IPS-18c (cell line): ENCODE measurements around the gene CD4.

Experiments
- H3K4me3 ChIP-seq: 2 replicates; pipeline ENCODE4 v1.7.0; 2013; ENCODE audit warnings: low read depth, mild to moderate bottlenecking, low read length, moderate library complexity; ENCODE audit not compliant: insufficient read depth
- H3K9me3 ChIP-seq: one replicate; pipeline ENCODE4 v1.6.1; 2013; ENCODE audit warnings: mild to moderate bottlenecking, low read length, moderate library complexity; ENCODE audit not compliant: control insufficient read depth, insufficient read depth

Gene CD4

DNA sequence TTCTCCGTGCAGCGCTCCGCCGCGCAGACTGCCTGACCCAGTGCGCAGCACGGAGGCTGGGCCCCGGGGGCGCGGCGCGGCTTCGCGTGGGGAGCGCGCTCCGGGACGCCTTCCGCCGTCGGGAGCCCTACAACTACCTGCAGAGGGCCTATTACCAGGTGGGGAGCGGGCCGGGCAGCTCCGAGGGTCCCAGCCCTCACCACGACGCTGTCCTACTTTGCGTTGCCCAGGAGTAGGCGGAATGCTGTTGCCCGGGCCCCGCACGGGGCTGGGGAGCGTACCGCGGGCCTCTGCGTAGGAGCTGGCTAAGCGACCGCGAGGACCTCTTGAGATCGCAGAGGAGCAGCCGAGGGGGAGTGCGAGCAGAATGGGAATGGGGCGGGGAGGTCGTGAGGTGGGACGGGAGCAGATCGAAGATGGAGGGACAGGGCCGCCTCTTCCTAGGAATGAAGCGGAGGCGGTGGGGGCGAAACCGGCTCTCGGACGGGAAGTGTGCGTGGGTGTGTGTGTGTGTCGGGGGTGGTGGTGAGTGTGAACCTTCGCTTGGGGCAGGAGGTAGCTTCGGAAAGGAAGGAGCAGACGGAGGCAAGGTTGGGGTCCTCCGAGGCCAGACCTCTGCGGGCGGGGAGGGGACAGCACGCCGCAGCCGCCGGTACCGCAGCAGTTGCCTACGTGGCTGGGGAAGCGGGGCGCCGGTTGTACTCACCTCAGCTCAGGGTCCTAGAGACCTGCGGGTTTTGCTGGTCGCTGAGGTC is 39.6 kb downstream of the CD4 start:
- H3K4me3 ChIP-seq = peak overlapping the region; percentile 99

DNA sequence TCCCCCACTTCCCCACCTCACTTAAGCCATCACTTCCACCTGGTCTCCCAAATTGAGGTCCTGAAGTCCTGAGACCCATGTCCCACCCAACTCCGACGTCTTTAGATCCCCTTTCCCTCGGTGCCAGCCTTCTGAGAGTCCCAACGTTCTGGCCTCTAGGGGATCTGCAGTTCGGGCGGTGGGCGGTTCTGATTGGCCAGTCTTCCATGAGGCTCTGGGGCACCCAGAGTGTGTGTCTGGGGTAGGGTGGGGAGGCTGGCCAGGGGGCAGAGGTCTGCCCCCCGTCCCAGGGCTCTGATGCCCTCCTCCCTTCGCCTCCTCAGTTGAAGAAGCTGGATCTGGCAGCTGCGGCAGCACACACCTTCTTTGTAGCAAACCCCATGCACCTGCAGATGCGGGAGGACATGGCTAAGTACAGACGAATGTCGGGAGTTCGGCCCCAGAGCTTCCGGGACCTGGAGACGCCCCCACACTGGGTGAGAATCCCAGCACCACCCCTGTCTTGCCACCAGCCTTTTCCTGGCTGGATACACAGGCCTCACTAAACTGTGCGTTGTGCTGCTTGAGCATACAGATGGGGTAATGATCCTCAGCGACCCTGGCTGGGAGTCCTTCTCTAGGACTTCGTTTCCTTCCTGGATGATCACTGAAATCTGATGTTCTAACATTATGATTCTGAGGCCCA is 40.4 kb downstream of the CD4 start:
- Histone ChIP-seq H3K4me3 (peak overlapping the region; percentile 99), H3K9me3 (no peaks in the 10 kb centered on the region)

More for the DNA sequence above, 39.6 kb downstream of the CD4 start:
- H3K9me3 ChIP-seq = no peaks in the 10 kb centered on the region

DNA sequence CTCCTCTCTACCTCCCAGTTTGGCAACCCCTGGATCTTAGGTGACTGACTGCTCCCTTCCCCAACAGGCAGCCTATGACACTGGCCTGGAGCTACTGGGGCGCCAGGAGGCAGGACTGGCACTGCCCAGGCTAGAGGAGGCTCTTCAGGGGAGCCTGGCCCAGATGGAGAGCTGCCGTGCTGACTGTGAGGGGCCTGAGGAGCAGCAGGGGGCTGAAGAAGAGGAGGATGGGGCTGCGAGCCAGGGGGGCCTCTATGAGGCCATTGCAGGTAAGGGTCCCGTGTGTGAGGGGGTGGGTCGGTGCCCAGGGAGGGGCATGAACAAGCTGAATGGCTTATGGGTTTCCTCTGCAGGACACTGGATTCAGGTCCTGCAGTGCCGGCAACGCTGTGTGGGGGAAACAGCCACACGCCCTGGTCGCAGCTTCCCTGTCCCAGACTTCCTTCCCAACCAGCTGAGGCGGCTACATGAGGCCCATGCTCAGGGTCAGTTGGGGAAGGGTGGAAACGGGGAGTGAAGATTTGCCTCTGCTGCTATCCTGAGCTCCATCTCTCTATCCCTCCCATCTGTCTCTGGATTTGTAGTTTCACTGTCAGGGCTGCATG is 41.1 kb downstream of the CD4 start:
- Histone ChIP-seq H3K9me3 (no peaks in the 10 kb centered on the region), H3K4me3 (peak overlapping the region; percentile 99; the same call in 1 of the 2 replicates)

DNA sequence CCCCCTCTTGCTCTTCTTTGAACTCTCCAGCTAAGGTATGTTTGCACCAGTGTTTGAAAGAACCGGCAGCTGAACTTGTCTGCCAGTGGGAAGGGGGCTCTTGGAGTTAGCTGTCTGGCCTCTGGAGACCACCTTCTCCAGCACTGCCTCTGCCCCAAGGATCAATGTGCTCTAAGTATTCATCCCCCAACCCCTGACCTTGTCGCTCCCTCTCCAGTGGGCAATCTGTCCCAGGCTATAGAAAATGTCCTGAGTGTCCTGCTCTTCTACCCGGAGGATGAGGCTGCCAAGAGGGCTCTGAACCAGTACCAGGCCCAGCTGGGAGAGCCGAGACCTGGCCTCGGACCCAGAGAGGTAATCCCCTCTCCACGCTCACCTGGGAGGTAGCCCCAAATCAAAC is 41.7 kb downstream of the CD4 start:
- H3K4me3 ChIP-seq = no peak overlapping the region
- H3K9me3 ChIP-seq = no peaks in the 10 kb centered on the region

DNA sequence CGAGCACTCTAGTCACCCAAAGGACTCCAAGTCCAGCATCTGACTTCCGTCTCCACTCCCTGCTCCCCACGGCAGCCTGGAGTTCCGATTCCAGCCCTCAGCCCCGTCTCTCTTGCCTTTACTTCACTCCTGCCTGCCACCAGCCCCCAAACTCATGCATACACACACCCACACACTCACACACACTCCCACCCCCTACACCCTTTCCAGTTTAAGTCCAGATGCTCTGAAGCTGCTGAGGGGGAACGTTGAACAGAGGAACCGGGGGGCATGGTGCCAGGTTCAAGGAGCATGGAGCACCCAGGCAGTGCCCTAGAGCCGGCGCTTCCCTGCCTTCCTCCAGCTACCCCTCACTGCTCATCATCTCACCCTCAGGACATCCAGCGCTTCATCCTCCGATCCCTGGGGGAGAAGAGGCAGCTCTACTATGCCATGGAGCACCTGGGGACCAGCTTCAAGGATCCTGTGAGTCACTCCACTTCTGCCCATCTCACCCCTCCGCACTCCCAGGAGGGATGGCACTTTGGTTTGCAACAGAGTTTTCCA is 42.2 kb downstream of the CD4 start:
- no peak overlapping the region; the same call in 1 of the 2 replicates for H3K4me3 ChIP-seq
- no peaks in the 10 kb centered on the region for H3K9me3 ChIP-seq

DNA sequence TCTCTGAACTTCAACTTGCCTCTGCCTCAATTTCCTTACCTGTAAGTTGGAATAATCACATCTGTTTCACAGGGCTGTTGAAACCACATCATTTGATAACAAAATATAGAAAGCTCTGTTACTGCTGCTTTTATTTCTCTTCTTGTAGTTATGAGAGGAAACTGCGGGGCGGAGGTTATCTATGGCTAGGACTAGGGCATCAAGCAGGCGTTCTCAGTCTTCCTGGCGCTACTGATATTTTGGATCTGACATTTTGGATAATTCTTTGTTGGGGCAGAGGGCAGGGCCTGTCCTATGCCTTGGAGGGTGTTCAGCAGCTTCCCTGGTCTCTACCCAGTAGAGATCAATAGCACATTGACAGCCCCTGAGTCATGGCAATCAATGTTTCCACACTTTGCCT is 42.8 kb downstream of the CD4 start:
- no peaks in the 10 kb centered on the region for H3K9me3 ChIP-seq
- no peak overlapping the region for H3K4me3 ChIP-seq

DNA sequence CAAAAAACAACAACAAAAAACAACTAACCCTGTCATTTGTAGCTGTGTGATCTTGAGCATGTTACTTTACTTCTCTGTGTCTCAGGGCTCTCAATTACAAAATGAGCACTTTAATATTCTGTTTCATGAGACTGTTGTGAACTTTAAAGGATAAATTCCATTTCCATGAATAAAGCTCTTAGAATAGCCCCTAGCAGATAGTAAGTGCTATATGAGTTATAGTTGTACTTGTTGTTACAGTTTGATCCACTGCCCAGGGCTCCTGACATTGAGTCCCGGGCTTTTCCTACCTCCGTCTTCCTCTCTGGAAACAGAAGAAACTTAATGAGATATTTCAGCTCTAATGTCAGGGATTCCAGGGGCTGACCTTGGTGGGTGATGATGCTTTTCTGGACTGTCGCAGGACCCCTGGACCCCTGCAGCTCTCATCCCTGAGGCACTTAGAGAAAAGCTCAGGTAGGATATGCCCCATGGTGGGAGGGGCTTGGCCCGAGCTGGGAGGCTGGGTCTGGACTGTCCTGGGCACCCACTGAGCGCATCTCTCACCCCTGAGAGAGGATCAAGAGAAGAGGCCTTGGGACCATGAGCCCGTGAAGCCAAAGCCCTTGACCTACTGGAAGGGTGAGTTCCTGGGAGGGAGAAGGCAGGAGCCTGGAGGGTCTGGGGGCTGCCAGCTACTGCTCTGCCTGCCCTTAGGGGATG is 44.0 kb downstream of the CD4 start:
- Histone ChIP-seq H3K9me3 (no peaks in the 10 kb centered on the region), H3K4me3 (no peak overlapping the region)

DNA sequence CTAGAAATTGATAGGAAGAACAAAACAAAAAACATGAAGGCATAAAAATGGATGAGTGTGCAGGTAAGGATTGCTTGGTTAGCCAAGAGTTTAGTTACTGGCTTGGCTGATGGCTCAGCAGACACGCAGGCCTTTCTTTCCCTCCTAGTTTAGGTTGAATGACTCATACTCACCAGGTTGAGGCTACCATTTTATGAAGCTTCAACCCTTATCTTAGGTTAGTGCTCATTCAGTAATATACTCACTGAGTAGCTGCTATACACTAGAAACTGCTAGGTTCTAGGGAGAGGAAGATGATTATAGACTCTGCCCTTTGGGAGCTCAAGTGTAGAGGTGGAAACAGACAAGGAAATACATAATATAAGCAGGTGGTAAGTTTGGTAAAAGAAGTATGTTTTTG is 44.9 kb downstream of the CD4 start:
- H3K4me3 ChIP-seq = no peak overlapping the region

DNA sequence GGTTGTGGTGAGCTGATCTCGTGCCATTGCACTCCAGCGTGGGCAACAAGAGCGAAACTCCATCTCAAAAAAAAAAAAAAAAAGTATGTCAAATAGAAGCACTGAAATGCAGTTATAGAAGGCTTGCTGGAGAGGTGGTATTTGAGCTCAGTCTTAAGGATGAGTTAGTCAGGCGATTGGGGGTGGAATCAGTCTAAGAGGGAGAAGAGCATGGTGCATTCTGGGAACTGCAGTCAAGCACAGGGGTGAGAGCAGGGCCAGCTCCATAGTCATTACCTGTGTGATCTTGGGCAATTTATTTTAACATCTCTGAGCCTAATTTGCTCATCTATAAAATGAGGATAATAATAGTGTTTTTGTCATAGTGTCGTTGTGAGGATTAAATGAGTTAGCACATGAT is 45.5 kb downstream of the CD4 start:
- Histone ChIP-seq H3K4me3 (no peak overlapping the region), H3K9me3 (no peaks in the 10 kb centered on the region)

More for the DNA sequence above, 44.9 kb downstream of the CD4 start:
- no peaks in the 10 kb centered on the region for H3K9me3 ChIP-seq

DNA sequence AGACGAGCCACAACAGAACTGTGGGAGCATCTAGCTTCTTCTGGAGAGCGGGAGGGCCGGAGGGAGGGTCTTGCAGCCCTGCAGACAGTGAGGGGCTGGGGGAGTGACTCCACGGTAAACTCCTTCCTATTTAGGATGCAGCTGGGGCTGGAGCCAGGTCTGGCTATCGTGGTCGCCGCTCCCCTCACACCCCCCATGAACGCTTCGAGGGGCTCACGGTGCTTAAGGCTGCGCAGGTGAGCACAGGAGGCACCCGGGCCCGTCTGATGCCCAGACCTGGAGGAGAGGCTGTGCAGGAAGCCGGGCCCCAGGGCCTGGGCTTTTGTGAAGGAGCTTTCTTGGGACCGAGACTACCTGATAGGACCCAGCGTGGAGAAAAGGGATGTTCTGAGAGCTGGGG is 47.5 kb downstream of the CD4 start:
- no peak overlapping the region for H3K4me3 ChIP-seq

DNA sequence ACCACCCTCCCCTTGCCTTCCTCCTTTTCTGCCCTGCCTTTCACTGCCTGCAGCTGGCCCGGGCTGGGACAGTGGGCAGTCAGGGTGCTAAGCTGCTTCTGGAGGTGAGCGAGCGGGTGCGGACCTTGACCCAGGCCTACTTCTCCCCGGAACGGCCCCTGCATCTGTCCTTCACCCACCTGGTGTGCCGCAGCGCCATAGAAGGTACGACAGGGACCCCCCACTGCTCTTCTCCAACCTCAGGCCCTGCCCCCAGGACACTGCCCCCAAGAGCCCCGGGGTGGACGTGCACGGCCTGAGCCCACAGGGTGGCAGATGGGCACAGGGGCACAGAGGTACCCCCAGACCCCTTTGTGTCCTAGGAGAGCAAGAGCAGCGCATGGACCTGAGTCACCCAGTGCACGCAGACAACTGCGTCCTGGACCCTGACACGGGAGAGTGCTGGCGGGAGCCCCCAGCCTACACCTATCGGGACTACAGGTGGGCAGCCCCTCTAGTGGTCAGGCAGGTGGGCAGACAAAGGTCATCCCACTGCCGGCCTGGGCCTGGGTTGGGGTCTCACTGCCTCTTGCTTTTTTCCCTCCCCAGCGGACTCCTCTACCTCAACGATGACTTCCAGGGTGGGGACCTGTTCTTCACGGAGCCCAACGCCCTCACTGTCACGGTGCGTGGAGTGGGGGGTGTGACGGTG is 48.2 kb downstream of the CD4 start:
- Histone ChIP-seq H3K4me3 (no peak overlapping the region), H3K9me3 (no peaks in the 10 kb centered on the region)

More for the DNA sequence above, 47.5 kb downstream of the CD4 start:
- H3K9me3 ChIP-seq = no peaks in the 10 kb centered on the region

DNA sequence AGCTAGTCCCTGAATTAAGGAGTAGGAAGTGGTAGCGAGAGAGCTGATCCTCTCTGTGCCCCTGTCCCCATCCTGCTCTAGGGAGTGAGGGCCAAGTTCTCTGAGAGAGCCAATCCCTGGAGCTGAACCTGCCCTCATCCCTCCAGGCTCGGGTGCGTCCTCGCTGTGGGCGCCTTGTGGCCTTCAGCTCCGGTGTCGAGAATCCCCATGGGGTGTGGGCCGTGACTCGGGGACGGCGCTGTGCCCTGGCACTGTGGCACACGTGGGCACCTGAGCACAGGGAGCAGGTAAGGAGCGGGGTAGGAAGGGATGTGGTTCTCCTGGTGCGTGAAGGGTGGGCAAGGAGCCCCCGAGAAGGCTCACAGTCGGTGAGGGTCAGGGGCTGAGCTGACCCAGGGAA is 49.5 kb downstream of the CD4 start:
- Histone ChIP-seq H3K4me3 (no peak overlapping the region), H3K9me3 (no peaks in the 10 kb centered on the region)

DNA sequence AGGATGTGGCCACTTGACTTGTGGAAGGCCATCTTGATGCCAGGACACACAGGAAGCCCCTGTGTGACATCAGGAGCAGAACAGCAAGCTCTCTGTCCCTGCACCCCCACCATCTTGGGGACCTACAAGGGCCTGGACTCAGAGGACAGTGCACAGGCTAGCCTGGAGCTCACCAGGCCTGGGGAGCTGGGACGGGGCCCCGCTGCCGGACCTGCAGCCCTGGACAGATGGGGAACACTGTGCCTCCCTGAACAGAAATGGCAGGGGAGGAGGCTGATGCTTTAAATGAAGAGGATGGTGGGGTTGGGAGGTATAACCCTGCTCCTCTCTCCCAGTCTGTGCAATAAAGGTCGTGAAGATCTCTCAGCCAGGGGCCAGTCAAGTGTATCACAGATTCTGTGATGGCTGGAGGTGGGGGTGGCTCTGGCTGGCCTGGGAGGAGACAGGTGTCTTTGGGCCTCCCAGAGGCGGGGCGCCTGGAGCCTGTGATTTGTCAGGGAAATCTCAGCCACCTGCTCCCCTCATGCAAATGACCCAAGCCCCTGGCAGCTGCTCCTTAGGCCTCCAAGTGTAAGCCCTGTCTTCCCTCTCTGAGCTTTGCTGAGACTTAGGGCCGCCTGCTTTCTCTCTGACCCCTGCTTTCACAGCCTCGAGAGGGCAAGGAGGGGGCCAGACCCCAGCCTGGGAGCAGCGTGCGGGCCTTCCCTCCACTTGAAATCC is 50.3 kb downstream of the CD4 start:
- H3K4me3 ChIP-seq = no peak overlapping the region
- no peaks in the 10 kb centered on the region for H3K9me3 ChIP-seq

DNA sequence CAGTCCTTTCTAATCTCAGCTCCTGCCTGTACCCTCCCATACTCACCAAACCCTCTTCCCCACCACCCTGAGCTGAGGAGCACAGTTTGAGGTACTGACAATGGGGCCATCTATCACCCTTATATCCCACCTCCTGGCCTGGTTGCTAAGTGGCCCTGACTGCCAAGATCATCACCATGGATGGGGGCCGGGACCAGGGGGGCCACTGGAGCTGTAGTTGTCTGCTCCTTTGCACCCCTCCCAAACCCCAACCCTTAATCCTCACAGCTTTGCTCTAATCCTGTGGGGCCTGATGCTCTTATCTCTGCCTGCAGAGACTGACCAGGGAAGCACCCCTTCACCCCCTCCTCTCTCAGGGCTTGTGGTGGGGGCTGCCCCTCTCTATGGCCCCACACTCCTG is 51.0 kb downstream of the CD4 start:
- H3K9me3 ChIP-seq = no peaks in the 10 kb centered on the region
- no peak overlapping the region for H3K4me3 ChIP-seq

DNA sequence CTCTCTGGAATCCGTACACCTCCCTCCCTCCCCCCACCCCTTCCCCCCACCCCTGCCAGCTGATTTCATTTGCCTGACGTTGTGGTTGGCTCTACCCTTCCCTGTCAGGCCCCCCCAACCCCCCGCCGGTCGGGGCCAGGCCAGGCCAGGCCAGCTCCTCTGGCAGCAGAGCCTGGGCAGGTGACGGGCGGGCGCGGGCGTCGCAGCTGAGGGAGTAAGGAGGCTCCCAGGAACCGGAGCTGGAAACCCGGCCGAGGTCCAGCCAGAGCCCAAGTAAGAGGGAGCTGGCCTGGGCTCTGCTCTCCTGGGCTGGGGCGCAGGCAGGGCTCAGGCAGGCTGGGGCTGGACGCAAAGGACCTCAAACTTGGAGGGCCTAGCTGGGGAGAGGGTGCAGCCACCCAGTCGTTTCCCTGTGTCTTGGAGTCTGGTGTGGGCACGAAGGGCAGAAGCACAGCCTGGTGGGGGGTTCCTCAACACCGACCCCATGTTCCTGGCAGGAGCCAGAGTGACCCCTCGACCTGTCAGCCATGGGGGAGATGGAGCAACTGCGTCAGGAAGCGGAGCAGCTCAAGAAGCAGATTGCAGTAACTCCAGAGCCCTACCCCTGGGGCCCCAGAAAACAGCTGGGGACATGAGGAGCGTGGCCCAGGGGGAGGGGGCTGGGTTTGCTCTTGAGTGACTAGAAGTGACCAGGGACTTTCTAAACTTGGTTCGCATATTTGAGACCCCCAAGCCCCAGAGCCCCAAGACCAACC is 51.6 kb downstream of the CD4 start, which contains the start of gene GNB3:
Gene GNB3, plus strand, starts transcription at position 165 of the 755 bp plus-strand sequence. Its CDS starts 363 bp downstream, at position 528.
- H3K9me3 ChIP-seq = no peaks in the 10 kb centered on the region
- H3K4me3 ChIP-seq = no peak within 1 kb of the TSS

DNA sequence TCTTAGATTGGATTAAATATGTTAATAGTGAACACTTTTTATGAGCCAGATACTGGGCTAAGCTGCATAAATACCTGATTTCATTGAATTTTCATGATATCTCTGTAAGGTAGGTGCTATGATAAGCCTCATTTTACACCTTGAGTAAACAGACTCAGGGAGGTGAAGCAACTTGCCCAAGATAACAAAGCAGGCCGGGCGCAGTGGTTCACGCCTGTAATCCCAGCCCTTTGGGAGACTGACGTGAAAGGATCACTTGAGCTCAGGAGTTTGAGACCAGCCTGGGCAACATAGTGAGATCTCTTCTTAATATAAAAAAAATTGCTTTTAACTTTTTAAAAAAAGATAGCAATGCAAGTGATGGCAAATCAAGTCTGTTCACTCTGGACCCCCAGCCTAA is 52.7 kb downstream of the CD4 start:
- Histone ChIP-seq H3K4me3 (no peak overlapping the region), H3K9me3 (no peaks in the 10 kb centered on the region)
